Measurements from ENCODE around the gene SFI1.

The SFI1 gene

DNA sequence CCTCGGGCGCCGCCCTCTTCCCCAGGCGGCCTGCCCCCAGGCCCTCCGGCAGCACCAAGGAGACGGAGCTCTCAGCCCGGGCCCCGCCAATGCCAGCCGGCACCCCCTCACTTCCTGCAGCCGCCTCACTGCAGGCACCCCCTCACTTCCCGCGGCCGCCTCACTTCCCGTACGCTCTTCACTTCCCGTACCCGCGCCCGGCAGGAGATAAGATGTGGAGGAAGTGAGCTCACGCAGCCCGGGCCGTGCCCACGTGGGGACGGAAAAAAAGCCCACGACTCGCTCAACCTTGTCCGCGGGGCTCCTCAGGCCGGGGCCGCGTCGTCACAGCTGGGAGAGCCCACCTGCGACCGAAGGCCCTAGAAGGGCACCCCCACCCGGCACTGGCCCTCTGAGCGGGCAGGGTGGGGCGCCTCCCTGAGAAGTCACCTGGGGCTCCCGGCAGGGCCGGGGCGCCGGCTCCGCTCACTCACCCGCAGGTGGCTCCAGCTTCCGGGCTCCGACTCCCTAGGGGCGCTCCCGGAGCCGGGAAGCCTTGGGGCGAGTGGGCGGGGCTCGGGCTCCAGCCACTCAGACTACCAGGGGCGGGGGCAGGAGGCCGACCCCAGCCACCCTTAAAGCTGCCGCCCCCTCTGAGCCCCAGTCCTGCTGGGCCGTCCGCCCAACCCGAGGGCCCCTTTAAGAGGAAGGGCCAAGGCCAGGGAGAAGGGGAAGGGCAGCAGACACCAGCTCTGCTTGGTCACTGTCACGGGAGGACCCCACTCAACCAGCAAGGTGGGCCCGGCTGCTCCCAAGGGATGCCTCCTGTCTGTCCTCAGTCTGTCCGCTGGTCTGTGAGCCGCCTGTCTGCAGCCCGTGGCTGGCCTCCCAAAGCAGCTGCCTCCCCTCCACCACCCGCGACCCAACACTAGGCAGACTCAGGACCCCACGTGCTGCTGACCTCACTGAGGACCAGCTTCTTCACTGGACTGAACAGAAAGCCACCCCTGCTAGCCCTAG is 134.3 kb downstream of the SFI1 start:
- DNase-seq (ENCODE audit: extremely low read depth in 1 of 2, low read depth in 1 of 2): peak; percentile 75 to 82

DNA sequence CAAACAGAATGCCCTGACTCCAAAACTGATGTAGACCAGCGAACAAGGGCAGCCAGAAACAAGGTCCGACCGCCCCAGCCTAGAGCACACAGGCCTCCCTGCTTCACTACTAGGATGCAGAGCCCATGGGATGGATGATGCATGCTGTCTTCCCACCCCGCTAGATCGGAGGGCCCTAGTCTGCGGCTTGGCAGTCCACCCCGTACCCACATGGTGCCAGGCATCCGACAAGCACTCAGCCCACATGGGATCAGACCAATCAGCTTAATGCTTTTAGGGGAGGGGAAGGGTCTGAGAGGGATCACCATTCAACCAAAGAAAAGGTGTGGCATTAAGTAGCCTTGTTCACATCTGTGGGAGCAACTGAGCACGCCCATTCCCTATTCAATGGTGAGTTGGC is 135.1 kb downstream of the SFI1 start:
- no peak for DNase-seq (ENCODE audit: extremely low read depth in 1 of 2, low read depth in 1 of 2)

DNA sequence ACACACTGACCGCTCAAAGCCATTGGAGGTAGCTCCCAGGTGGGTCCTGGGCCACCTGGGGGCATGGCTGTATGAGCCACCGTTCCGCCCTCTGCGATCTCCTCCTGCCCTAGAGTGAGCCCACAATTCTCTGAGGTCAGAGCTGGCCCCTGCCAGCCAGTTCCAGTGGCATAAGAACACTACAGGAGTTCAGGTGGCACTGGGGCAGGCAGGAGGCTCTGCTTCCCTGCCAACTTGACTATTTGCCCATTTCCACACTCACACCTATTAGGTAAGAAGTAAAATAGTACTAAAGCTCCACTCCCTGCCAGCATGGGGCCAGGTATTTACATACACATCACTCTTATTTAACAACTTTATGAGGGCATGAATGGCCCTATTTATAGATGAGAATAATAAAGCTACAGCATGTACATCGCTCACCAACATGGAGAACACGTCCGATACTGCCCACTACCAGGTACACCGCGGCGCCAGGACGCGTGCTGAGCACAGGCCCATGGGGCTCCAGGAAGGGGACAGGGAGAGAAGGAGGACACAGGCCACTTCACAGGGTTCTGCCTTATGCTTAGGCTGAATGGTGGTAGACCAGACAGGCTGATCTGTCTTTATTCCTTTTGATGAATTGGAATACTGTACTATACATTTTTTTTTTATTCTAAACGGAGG is 139.4 kb downstream of the SFI1 start:
- DNase-seq (ENCODE audit: extremely low read depth in 1 of 2, low read depth in 1 of 2): no peak

DNA sequence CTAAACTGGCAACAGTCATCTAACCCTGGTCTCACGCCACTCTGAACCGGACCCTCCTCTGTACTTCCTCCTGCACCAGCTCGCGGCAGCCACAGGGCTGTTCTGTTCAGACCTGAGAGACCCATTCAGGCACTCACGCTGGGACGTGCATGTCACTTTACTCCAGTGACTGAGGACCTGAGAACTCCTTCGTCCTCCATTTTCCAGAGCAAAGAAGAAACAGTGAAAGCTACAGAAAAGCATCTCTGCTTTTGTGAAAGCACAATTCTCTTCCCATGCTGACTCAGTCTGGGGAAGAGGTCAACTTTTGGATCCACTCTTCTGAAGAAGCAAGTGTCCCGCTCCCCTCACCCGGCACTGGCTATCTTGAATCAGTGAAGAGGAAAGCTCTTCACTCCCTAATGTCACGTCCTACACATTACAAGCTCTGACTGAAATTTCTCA is 141.1 kb downstream of the SFI1 start:
- DNase-seq (ENCODE audit: extremely low read depth in 1 of 2, low read depth in 1 of 2): no peak

DNA sequence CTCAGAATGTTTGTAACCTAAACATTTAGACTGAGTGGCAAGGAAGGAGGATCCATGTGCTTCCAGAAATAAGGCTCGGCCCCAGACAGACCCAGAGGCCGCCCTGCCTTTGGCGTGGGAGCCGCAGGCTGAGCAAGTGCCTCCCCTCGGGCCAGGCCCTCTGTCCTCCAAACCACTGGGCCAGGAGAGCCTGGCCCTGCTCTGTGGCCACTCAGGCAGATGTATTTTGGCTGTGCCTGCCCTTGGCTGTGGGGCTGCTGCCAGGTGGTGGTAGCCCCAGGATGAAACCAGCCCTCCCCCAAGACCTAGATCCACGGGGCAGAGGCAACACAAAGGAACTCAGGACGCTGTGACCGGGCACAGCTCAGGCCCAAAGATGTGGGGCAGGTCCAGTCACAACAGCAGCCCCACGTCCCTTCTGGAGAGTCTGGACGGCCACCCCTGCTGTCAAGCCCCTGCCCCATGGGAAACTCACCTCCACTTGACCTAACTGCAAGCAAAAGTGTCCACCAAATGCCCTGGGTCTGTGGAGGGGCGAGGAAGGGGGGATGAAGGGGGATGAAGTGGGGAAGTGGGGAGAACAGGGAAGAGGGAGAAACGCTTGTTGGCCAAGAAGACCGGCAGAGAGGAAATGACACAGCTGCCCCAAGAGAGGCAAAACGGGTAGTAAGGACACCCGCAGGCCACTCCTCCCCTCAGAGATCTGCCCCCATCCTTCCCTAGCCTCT is 141.7 kb downstream of the SFI1 start:
- no peak for DNase-seq (ENCODE audit: extremely low read depth in 1 of 2, low read depth in 1 of 2)

DNA sequence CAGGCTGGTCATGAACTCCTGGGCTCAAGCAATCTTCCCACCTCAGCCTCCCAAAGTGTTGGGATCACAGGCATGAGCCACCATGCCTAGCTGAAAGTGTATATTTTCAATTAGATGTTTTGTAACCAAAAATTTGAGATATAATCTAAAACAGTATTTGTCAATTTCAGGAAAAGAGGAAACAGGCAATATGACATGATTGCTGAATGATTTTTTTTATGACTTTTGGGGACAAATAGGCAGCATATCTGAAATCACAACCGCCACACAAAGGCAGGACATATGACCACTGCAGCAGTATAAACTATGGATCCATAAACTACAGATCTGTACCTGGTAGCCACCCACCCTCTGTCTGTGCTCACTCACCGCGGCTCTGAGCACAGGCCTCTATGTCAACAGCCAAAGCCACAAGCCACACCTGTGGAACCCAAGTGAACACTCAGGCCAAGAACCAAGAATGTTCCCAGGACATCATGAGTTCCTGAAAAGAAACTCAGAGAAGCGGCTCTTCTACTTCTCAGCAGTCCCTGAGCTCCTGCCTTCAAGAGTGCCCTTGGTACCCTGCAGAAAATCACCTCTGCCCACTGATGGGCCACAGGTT is 143.2 kb downstream of the SFI1 start:
- DNase-seq (ENCODE audit: extremely low read depth in 1 of 2, low read depth in 1 of 2): no peak

DNA sequence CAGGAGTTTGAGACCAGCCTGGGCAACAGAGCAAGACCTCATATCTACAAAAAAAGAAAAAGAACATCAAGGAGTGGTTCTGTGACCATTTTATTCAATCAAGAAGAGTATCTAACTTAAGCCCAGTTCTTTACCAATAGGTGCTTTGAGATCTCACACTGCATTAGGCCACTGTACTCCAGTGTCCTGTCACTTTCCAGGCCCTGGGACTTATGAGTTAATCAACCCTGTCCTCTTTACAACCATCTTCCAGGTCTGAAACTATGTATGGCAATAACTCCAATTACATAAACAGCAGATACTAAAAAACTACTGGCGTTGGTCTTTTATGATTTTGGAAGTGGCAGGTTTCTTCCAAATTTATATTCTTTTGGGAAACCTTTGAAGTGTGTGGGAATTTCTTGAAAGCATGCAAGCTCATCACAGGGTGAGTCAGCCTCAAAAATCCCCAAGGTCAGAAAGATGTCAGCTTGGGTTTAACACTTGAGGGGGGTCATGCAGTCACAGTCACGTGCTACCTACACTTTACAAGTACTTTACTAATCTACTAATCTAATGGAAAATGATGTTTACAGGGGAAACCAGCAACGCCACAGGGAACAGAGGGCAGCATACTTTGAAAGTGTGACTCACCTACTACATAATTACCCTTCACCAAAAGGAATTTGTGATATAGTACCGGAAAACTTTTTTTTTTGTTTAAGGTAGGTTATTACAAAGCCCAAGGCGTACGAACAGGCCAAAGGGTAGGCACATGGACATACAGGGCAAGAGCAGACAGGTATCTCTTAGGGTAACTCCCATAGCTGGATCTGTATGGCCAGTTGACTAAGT is 150.1 kb downstream of the SFI1 start:
- no peak for DNase-seq (ENCODE audit: extremely low read depth in 1 of 2, low read depth in 1 of 2)

DNA sequence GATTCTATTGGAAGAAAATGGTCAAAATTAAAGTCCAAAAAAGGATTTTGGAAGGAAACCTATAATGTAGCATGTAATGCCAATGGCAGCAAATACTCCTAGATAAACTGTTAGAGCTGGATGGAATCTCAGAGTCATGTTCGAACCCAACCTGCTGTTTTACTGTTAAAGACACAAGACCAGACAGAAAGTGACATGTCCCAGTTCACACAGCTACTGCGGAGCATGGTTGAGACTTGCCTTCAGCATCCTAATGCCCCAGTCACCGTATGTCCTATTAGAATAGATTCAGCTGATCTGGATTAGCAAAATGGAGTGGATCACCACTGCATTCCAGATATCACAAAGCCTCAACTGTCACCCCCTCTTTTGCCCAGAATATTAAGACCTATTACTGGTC is 150.7 kb downstream of the SFI1 start:
- DNase-seq (ENCODE audit: extremely low read depth in 1 of 2, low read depth in 1 of 2): no peak

DNA sequence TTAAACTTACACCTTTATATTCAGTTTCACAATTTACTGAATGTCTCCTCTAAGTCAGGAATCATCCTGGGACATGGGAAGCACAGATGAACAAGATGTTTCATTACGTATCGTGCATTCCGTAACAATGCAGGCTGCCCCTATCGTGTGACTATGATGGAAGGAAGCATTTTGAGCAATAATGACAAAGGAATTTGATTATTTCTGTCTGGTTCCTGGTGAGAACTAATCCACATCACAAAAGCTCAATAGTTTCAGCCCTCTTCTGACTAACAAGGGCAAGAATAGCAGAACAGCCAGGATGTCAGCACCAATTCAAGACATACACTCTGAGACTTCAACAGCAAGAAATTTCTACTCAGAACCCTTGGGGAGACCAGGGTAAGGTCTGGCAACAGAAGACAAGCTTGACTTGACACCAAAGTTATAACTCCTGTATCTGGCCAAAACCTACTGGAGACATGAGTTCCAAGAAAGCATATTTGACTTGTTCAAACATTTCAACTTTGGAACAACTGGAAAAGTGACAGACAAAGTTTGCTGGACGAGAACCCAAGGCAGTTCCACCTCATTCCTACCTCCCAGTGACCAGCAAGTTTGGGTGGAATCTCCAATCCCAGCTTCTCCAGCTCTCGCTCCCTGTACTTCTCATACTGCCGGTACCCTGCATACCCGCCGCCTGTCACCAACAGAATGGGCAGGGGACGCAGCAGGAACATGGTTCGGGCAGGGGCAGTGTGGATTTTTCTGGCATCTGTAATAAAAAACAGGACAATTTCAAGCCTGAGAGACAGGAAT is 151.4 kb downstream of the SFI1 start:
- DNase-seq (ENCODE audit: extremely low read depth in 1 of 2, low read depth in 1 of 2): no peak

DNA sequence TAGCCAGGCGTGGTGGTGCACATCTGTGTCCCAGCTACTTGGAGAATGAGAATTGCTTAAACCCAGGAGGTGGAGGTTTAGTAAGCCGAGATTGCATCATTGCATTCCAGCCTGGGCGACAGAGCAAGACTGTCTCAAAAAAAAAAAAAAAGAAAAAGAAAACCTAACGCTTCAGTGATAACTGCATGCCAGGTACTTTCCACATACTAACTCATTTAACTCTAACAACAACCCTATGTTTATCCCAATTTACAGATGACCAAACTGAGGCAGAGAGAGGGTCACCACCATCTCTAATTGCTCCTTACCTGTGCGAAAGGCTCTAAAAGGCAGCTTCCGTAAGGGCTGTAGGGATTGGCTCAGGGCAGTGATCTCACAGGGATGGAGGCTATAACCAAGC is 154.1 kb downstream of the SFI1 start:
- DNase-seq (ENCODE audit: extremely low read depth in 1 of 2, low read depth in 1 of 2): no peak

DNA sequence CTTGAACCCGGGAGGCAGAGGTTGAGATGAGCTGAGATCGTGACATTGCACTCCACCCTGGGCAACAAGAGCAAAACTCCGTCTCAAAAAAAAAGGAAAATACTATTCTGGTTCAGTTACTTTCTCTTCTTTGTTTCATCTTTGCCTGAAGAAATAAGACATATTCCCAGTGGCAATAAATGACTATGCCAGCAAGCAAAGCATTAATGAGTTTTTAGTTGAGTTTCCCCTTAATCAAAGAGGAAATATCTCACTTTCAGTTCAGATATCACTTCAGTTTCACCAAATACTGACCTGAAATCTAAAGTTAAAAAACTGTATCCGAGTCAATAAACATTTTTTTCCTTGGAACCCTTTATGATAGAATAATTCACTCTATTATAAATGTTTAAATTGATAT is 155.3 kb downstream of the SFI1 start:
- no peak for DNase-seq (ENCODE audit: extremely low read depth in 1 of 2, low read depth in 1 of 2)

DNA sequence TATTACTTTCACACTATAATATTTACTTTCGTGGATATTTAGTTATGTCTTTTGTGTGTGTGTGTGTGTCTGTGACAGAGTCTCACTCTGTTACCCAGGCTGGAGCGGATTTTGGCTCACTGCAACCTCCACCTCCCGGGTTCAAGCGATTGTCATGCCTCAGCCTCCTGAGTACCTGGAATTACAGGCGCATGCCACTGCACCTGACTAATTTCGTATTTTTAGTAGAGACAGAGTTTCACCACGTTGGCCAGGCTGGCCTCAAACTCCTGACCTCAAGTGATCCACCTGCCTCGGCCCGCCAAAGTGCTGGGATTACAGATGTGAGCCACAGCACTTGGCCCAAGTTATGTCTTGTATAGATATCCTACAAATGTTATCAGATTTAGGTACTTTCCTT is 155.8 kb downstream of the SFI1 start:
- no peak for DNase-seq (ENCODE audit: extremely low read depth in 1 of 2, low read depth in 1 of 2)

DNA sequence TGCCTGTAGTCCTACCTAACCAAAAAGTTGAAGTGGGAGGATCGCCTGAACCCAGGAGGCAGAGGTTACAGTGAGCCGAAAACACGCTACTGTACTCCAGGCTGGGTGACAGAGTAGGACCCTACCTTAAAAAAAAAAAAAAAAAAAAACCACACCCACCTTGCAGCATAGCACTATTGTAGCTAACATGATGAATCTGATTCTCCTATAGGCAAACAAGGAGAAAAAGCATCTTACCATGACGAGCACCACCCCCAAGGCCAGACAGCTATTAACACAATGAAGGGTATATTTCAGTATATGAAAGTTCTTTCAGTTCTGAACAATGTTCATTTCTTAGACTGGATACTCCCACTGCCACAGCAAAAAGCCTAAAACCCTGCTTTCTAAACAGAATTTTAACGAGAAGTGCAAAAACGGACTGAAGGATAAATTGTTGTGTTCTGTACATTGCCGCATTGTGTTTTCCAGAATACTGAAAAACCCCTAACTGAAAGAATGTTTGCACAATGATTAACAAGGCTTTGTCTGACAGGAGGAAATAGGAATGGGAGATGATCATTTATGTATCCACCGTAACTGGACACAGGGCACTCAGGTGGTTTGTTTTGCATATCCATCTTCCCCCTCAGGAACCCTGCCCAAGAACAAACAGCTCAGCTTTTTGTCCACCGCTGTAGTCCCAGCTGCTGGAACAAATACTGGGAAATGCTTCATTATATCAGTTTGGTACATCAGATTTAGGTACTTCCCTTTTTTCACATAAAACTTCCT is 156.8 kb downstream of the SFI1 start:
- DNase-seq (ENCODE audit: extremely low read depth in 1 of 2, low read depth in 1 of 2): no peak

DNA sequence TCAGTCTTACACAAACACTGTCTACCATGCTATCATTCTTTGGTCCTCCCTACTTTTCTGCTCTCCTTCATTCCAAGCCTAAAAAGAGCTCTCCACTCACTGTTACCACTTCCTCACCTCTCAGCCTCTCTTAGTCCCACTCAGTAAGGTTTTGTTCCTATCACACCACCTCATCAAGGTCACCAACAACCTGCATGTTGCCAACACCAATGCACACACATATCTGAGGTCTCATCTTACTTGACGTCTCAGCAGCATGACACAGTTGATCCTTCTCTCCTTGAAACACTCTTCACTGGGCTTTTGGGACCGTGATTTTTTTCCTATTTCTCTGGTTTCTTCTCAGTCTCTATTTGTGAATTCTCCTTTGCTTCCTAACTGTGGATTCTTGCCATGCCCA is 157.6 kb downstream of the SFI1 start:
- no peak for DNase-seq (ENCODE audit: extremely low read depth in 1 of 2, low read depth in 1 of 2)

DNA sequence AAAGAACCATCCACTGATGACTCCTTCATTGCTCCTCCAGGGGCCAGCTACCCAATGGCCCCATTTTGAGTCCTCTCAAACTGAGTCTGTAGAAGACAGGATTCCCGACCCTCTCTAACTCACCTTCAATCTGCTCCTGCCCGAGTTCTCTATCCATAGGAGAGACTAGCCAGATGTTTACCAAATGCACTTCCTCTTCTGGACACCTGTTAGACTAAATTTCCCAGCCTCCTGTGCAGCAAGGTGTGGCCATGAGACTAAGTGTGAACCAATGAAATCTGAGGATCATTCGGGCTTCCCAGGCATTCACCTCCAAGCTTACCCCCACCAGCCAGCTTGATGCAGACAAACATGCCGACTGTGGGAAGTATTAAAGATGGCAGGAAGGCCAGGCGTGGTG is 158.1 kb downstream of the SFI1 start:
- no peak for DNase-seq (ENCODE audit: extremely low read depth in 1 of 2, low read depth in 1 of 2)

DNA sequence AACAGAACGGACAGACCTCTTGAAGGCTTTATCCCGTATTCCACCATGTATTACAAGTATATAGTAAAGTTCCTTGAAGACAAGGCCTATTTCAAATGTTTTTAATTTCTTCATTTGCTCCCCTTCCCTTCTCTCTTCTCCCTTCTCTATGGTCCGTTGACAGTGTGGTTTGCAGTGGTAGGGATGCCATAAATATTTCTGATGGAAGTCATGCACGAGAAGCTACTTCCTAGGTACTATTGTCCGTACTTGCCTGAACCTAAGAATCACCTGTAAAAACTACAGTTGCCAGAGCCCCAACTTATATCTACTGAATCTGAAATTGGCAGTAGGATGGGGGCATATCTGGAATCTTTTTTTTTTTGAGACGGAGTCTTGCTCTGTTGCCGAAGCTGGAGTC is 162.9 kb downstream of the SFI1 start:
- DNase-seq (ENCODE audit: extremely low read depth in 1 of 2, low read depth in 1 of 2): no peak

DNA sequence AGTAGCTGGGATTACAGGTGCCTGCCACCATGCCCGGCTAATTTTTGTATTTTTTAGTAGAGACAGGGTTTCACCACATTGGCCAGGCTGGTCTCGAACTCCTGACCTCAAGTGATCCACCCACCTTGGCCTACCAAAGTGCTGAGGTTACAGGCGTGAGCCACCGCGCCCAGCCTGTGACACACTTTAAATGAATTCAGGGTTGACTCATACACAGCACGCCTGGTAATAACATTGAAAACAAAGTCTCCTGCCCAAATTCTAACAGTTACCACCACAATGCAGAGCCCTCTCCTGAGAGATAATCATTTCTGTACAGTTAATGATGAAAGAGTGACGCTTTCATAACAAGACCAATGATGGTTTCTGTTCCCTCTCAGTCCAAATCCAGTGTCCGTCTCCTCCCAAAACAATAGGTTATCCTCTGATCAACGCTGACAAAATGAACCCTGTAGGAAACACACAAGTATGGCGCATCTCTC is 164.6 kb downstream of the SFI1 start:
- peak in 1 of 2 donors; percentile 62 for DNase-seq (ENCODE audit: extremely low read depth in 1 of 2, low read depth in 1 of 2)

DNA sequence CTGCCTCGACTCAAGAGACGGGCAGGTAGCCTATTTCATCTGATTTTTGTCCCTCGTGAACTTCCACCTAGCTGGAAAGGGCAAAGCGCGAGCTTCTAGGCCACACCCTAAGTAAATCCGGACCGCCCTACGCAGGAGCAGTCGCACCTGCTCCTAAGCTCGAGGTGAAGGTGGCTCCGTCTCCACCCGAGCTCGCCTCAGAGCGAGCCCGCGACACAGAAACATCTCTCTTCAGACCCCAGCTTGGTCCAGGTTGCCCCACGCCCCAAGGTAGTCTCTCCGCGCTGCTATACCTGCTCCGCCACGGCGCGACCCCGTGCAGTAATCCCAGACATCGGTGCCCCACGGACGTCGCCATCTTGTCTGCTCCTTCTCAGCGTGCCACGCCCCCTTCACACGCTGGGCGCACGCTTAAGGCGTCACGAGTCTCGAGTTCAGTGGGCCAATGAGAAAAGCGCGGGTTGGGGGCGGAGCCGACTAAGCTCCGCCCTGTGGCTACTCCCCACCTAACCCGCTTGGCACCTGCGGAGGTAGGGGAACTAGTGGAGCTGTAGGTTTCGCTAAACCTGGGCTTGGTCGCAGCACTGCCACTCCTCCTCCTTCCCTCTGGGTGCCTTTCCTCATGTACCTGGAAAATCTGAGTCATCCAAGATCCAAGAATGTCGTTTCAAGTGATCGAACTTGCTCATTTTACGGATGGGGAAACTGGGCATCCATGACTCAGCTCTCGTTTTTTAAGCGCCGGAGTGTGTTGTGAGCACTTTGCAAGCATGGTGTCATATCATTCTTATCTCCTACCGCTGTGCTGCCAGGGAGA is 165.7 kb downstream of the SFI1 start, which contains the start of gene PISD:
Gene PISD, minus strand, starts transcription at position 365 of the 817 bp plus-strand sequence. Its CDS starts 7 bp downstream, at position 358.
- peak; percentile 91 to 93 for DNase-seq (ENCODE audit: extremely low read depth in 1 of 2, low read depth in 1 of 2)
